ENCODE data around the gene GARIN5A. TPM values are rescaled to one million over a fixed set of nuclear protein-coding genes. Genes with fewer than 3 reads are reported as not detected.

GARIN5A gene
- polyA plus RNA-seq, 2 of the 4 experiments (the other 2 are of a cell fraction) = 1.1 to 1.7 TPM

DNA sequence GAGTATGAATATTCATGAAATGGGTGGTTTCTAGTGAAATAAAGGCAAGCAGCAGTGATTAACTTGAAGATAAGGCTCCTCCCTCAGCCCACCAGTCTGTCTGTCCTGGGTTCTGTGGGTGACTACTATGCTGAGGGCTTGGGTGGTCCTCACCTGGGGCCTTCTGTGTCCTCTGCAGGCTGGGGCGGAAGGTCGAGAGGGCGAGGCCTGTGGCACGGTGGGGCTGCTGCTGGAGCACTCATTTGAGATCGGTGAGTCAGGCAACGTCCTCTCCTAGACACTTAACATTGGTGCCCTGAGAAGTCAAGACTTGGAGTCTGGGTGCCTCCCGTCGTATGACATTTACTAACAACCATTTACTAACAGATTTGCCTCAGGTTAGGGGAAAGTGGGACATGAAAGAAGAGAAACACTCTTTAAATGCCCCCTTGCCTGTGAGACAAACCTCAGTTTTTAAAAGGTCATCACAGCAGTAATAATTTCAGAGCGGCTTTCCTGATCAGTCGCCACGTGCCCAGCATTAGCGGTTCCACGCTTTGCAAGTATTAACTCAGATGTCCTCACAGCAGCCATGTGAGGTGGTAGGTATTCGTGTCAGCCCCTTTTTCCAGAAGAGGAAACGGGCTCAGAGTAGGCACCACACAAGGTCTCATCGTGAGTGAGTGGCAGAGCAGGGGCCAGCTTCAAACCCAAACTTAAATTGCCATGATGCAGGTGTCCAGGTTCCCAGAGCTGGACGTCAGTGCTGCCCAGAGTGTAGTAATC is 1.3 kb upstream of the GARIN5A start:
- H3K9me3 ChIP-seq = no peaks in the 10 kb centered on the region
- H3K4me3 ChIP-seq = peak overlapping the region; percentile 86
- CTCF ChIA-PET = interaction anchor here (0.8 to 3.6 kb wide), 20 partner anchors 10 to 330 kb away, joined by 3 to 29 read pairs (median 12); partner anchors contain the start of gene POLD1
- POLR2A ChIA-PET = interaction anchor here (1.0 kb wide), 1 partner anchor 109 kb away, joined by 3 read pairs; no protein-coding TSS in a partner anchor
- 93% methylated on average over 17 of the region's 17 CpGs for WGBS (ENCODE audit: missing lambda C conversion rate)
- ATAC-seq (no peak), FAIRE-seq (no peak), DNase-seq (ENCODE audit: low read depth in 1 of 2, low spot score in 1 of 2) (no peak)
- no peak overlapping the region for H3K27ac ChIP-seq
- peak overlapping the region; percentile 97 for H3K4me2 ChIP-seq
- no peak for TF ChIP-seq NR3C1 (IDR thresholded peaks at IDR 0.05)
- TF ChIP-seq, protein P1, sequence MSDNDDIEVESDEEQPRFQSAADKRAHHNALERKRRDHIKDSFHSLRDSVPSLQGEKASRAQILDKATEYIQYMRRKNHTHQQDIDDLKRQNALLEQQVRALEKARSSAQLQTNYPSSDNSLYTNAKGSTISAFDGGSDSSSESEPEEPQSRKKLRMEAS (IDR thresholded peaks at IDR 0.05) = no peak
- no peak for TF ChIP-seq POLR2A (IDR thresholded peaks at IDR 0.05; ENCODE audit: low read length)
- TF ChIP-seq TFCP2L1 (CRISPR knock-in tag; IDR thresholded peaks at IDR 0.05) = no peak
- no peak for TF ChIP-seq ZSCAN20 (CRISPR knock-in tag; IDR thresholded peaks at IDR 0.05)
- TF ChIP-seq, protein P2, sequence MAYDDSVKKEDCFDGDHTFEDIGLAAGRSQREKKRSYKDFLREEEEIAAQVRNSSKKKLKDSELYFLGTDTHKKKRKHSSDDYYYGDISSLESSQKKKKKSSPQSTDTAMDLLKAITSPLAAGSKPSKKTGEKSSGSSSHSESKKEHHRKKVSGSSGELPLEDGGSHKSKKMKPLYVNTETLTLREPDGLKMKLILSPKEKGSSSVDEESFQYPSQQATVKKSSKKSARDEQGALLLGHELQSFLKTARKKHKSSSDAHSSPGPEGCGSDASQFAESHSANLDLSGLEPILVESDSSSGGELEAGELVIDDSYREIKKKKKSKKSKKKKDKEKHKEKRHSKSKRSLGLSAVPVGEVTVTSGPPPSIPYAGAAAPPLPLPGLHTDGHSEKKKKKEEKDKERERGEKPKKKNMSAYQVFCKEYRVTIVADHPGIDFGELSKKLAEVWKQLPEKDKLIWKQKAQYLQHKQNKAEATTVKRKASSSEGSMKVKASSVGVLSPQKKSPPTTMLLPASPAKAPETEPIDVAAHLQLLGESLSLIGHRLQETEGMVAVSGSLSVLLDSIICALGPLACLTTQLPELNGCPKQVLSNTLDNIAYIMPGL (CRISPR knock-in tag; IDR thresholded peaks at IDR 0.05; ENCODE audit: borderline replicate concordance) = no peak
- TF ChIP-seq EP300 (IDR thresholded peaks at IDR 0.05) = no peak
- TF ChIP-seq KDM1A (IDR thresholded peaks at IDR 0.05; ENCODE audit: low read depth) = no peak
- TF ChIP-seq HOXB5 (CRISPR knock-in tag; IDR thresholded peaks at IDR 0.05) = no peak
- H3K4me1 ChIP-seq = peaks cover 12% of the 10 kb centered on the region

DNA sequence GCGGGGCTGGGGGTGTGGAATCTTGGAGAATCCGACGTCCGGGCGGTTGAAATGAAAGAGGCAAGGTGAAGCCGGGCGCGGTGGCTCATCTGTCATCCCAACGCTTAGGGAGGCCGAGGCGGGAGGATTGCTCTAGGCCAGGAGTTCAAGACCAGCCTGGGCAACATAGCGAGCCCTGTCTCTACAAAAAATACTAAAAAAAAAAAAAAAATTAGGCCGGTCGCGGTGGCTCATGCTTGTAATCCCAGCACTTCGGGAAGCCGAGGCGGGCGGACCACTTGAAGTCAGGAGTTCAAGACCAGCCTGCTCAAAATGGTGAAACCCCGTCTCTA is 225 bp upstream of the GARIN5A start:
- POLR2A ChIA-PET = no interaction called here

More for the DNA sequence above, 225 bp upstream of the GARIN5A start:
- H3K4me2 ChIP-seq = peak overlapping the region; percentile 97
- TF ChIP-seq SMC3 (IDR thresholded peaks at IDR 0.05) (no peak), CHD4 (IDR thresholded peaks at IDR 0.05; ENCODE audit: borderline replicate concordance) (no peak), HOXB13 (CRISPR knock-in tag; IDR thresholded peaks at IDR 0.05; ENCODE audit: low read depth) (no peak), JUNB (IDR thresholded peaks at IDR 0.05) (no peak), KDM1A (IDR thresholded peaks at IDR 0.05; ENCODE audit: low read depth) (no peak), RARB (CRISPR knock-in tag; IDR thresholded peaks at IDR 0.05) (no peak), MAFK (IDR thresholded peaks at IDR 0.05; ENCODE audit: partially characterized antibody) (no peak), ZSCAN20 (CRISPR knock-in tag; IDR thresholded peaks at IDR 0.05) (no peak), HEYL (CRISPR knock-in tag; IDR thresholded peaks at IDR 0.05) (no peak), FOXS1 (CRISPR knock-in tag; IDR thresholded peaks at IDR 0.05) (no peak), BHLHE40 (IDR thresholded peaks at IDR 0.05; ENCODE audit: low read depth, low read length) (no peak), KDM5A (IDR thresholded peaks at IDR 0.05) (no peak)
- TF ChIP-seq, protein P3, sequence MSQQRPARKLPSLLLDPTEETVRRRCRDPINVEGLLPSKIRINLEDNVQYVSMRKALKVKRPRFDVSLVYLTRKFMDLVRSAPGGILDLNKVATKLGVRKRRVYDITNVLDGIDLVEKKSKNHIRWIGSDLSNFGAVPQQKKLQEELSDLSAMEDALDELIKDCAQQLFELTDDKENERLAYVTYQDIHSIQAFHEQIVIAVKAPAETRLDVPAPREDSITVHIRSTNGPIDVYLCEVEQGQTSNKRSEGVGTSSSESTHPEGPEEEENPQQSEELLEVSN (IDR thresholded peaks at IDR 0.05; ENCODE audit: borderline replicate concordance, low read depth) = no peak; the same call in 1 of the 2 replicates
- TF ChIP-seq, protein P4, sequence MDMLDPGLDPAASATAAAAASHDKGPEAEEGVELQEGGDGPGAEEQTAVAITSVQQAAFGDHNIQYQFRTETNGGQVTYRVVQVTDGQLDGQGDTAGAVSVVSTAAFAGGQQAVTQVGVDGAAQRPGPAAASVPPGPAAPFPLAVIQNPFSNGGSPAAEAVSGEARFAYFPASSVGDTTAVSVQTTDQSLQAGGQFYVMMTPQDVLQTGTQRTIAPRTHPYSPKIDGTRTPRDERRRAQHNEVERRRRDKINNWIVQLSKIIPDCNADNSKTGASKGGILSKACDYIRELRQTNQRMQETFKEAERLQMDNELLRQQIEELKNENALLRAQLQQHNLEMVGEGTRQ (IDR thresholded peaks at IDR 0.05) = no peak
- TF ChIP-seq, protein P5, sequence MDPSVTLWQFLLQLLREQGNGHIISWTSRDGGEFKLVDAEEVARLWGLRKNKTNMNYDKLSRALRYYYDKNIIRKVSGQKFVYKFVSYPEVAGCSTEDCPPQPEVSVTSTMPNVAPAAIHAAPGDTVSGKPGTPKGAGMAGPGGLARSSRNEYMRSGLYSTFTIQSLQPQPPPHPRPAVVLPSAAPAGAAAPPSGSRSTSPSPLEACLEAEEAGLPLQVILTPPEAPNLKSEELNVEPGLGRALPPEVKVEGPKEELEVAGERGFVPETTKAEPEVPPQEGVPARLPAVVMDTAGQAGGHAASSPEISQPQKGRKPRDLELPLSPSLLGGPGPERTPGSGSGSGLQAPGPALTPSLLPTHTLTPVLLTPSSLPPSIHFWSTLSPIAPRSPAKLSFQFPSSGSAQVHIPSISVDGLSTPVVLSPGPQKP (IDR thresholded peaks at IDR 0.05; ENCODE audit: low read depth, low read length) = no peak
- 6% methylated on average over 19 of the region's 20 CpGs for WGBS (ENCODE audit: missing lambda C conversion rate)
- DNase-seq (ENCODE audit: low read depth in 1 of 2, low spot score in 1 of 2) = no peak
- FAIRE-seq = no peak
- H3K4me3 ChIP-seq = peak overlapping the region; percentile 86
- CTCF ChIA-PET = interaction anchor here (0.6 to 0.7 kb wide), 2 partner anchors 17 to 64 kb away, joined by 3 to 4 read pairs; no protein-coding TSS in a partner anchor
- no peak for ATAC-seq
- H3K27ac ChIP-seq = peak overlapping the region; percentile 87 to 93
- no peaks in the 10 kb centered on the region for H3K9me3 ChIP-seq
- H3K4me1 ChIP-seq = peaks cover 12% of the 10 kb centered on the region
